ENCODE data around the gene LRRFIP1. TPM values are rescaled to one million over a fixed set of nuclear protein-coding genes. Genes with fewer than 3 reads are reported as not detected.

The LRRFIP1 gene
- total RNA-seq, 1 donor from 2014 or later, result 216 TPM

DNA sequence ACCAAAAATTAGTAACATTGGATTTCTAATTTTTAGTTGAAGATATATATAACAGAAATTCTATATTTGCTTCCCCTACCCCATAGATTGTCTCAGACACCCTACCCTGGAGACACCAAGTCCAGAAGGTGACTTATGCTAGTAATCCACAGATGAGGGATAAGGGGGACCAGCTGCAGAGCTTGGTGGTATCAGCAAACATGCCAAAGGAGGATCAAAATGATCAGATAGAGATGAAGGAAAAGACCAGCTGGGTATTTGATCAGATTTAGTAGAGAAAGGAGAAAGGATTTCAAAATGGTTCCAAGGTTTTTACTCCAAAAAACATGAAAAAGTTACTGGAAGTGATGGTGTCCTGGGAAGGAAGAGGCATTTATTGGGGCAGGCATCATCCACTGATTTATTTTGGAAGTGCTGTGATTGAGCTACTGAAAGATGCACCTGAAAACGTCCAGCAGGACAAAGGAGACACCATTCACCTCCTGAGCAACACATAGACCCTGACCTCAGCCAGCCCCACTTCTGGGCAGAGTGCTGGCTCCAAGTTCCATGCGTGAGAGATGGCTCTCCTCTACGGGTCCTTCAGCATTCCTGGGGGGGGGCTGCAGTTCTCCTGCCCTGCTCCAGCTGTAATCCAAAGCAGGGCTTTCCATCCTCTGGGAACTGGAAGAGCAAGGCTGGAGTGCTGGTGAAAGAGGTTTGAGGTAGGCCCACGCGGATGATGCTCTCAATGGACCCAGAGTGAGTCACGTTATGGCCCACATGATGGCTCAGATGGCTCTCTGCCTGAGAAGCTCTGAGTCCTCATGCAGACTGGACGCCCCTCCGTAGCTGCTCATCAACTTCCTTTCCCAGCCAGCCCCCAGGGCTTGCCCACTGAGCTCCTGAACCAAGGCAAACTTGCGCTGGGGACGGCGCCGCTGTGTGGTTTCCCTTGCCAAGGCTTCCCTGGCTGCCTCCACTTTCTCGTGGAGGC, 3.7 kb upstream of the LRRFIP1 start:
- intact Hi-C loops (cut with micrococcal nuclease), result no loop called here
- Mint-ChIP-seq H3K4me1 (peaks cover 6% of the 10 kb centered on the region), H3K9me3 (no peaks in the 10 kb centered on the region), H3K27me3 (peaks cover 45% of the 10 kb centered on the region), H3K36me3 (ENCODE audit: low read depth) (no peaks in the 10 kb centered on the region), H3K4me3 (no peak overlapping the region), H3K27ac (no peak overlapping the region)
- DNase-seq, result no peak

DNA sequence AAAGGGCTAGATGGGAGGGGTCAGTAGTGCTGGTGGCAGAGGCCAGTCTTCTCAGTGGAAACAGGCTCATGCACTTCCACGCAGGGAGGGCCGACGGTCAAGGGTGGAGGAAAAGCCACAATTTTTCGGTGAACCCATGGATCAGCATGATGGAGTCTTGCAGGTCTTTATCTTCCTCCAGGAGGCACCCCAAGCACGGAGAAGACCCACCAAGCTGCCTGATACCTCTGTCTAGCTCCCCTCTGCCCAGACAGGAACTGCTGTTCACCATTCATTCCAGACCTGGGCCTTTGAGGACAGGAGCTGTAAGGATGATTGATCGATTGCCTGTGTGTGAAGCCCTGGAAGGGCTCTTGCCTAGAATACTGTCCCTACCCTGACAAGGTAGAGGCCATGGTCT, 2.8 kb upstream of the LRRFIP1 start:
- intact Hi-C loops (cut with micrococcal nuclease), result no loop called here
- Mint-ChIP-seq H3K4me3 (no peak overlapping the region), H3K27ac (no peak overlapping the region), H3K9me3 (no peaks in the 10 kb centered on the region), H3K27me3 (peaks cover 50% of the 10 kb centered on the region), H3K36me3 (ENCODE audit: low read depth) (no peaks in the 10 kb centered on the region), H3K4me1 (peaks cover 6% of the 10 kb centered on the region)
- no peak for DNase-seq

DNA sequence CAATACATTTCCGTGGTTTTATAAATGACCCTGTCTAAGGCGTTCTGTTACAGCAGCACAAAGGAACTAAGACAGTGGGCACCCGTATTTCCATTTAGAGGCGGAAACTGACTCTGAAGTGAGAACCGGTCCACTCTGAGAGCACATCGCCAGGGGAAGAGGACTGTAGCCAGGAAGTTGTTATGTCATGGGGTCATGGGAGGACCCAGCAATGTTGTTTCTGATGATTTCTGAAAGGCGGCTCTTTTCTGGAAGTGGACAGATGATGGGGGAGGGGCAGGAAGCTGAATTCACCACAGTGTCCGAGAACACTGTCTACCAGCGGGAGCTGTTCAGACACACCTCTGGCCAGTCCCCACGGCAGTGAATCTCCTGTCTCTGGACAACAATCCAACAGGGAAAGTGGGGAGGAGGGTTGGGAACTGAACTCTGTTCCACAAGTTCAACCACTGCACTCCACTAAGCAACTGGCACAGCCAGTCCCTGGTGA, 2.1 kb upstream of the LRRFIP1 start:
- DNase-seq, result no peak
- Mint-ChIP-seq H3K9me3 (no peaks in the 10 kb centered on the region), H3K27ac (no peak overlapping the region), H3K4me3 (no peak overlapping the region), H3K27me3 (peaks cover 57% of the 10 kb centered on the region), H3K36me3 (ENCODE audit: low read depth) (no peaks in the 10 kb centered on the region), H3K4me1 (peaks cover 6% of the 10 kb centered on the region)
- intact Hi-C loops (cut with micrococcal nuclease), result no loop called here

DNA sequence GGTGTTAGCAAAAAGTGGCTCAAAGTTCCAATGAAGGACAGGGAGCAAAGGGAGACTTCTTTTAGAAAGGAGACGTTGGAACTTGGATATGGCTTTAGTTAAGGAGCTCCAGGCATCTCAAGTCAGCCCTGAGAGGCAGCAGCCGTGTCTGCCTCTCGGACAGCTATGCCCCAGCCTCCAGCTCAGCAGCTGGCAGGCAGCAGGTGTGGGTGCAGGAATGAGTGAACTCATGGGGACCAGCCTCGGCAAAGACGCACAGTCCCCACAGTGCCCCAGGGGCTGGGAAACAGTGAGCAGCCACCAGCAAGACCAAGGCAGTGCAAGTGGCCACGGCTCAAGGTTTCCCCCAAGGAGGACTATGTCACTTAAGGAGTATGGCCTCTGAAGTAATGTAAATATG, 1.6 kb upstream of the LRRFIP1 start:
- Mint-ChIP-seq H3K36me3 (ENCODE audit: low read depth) (no peaks in the 10 kb centered on the region), H3K9me3 (no peaks in the 10 kb centered on the region), H3K4me1 (peaks cover 6% of the 10 kb centered on the region), H3K4me3 (no peak overlapping the region), H3K27me3 (peaks cover 58% of the 10 kb centered on the region), H3K27ac (no peak overlapping the region)
- no peak for DNase-seq
- intact Hi-C loops (cut with micrococcal nuclease), result no loop called here

DNA sequence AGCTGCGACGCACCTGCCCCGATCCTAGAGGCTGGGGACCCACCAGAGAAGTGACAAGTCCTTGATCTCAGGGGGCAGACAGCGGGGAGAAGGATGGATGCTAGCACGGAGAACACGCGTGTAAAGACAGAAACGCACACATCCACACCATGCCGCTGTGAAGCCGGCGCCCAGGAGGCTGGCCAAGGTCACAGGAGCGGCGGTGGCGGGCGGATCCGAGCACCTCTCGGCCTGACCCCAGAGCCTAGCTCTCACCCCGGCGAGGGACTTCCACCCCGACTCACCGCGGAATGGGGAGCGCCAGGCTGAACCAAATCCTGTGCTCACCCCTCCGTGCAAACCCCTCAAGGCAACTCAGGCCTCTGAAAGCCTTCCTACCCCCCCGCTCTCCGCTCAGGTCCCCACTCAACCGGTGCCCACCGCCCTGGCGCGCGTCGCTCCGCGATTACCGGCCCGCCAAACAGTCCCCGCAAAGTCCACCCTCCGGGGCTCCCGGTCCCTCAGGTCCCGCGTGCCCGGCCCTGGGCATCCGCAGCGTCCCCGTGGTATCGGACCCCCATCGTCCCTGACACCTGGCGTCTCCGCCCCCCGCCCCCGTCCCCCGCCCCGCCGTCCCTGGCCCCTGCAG, 460 bp upstream of the LRRFIP1 start:
- Mint-ChIP-seq H3K4me1 (peaks cover 9% of the 10 kb centered on the region), H3K27ac (no peak overlapping the region), H3K4me3 (peak overlapping the region; percentile 70), H3K27me3 (peaks cover 59% of the 10 kb centered on the region), H3K36me3 (ENCODE audit: low read depth) (no peaks in the 10 kb centered on the region), H3K9me3 (no peaks in the 10 kb centered on the region)
- intact Hi-C loops (cut with micrococcal nuclease), result no loop called here
- DNase-seq, result no peak

DNA sequence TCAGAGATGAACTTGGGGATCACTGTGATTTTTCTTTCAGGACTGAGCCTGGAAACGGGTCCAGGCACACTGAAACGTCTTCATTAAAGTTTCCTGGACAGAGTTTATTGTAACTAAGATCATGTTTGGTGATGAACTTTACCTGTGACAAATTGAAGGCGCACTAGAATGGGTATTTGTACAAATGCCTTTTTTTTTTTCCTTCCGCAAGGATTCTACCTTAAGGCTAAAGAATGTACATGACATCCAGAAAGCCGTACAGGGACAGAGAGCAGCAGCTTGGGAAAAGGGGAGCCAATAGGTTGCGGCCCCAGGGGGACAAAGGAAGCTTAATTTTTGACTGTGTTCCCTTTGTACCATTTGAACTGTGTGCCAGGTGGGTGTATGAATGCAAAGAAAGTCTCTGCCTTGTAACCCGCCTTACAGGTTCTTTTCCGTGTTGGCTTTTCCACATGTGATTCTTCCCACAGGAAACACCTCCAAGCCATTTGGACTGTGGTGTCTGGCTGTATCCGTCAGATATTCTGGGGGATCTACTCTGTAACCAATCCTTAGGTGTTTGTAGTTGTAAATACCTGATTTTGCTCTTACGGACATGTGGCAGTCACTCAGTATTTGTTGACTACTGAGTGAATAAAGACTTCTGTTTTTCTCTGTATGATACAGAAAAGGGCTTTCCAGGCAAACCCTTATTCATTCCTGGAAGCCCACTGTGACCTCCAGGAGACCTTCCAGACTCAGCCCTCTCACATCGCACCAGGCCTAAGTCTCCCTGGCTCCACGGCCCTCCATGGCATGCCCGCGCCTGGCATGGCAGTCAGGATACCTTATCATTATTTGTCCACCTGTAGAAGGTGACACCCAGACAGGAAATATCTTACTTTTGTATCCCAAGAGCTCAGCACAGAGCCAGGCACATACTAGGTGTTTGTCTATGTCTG, 1.1 kb downstream of the LRRFIP1 start:
- intact Hi-C loops (cut with micrococcal nuclease), result no loop called here
- Mint-ChIP-seq H3K4me3 (peak overlapping the region; percentile 69), H3K4me1 (peaks cover 9% of the 10 kb centered on the region), H3K36me3 (ENCODE audit: low read depth) (no peaks in the 10 kb centered on the region), H3K27ac (no peak overlapping the region), H3K9me3 (no peaks in the 10 kb centered on the region), H3K27me3 (peaks cover 57% of the 10 kb centered on the region)
- DNase-seq, result no peak

DNA sequence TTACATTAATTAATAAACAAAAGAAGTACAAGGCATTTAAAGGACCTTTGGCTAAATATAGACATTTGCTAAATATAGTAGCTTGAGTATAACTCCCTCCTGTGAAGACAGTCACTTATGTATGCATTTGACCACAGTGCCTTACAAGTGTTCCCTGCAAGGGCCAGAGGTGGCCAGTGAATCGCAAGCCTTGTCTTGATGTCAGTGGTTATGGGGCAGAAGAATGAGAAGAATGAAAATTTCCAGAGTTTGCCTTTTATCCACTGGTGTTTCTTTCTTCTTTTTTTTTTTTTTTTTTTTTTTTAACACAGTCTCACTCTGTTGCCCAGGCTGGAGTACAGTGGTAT, 1.8 kb downstream of the LRRFIP1 start:
- Mint-ChIP-seq H3K27me3 (peaks cover 56% of the 10 kb centered on the region), H3K27ac (no peak overlapping the region), H3K4me3 (no peak overlapping the region), H3K9me3 (no peaks in the 10 kb centered on the region), H3K4me1 (peaks cover 9% of the 10 kb centered on the region), H3K36me3 (ENCODE audit: low read depth) (no peaks in the 10 kb centered on the region)
- intact Hi-C loops (cut with micrococcal nuclease), result no loop called here
- DNase-seq, result no peak

DNA sequence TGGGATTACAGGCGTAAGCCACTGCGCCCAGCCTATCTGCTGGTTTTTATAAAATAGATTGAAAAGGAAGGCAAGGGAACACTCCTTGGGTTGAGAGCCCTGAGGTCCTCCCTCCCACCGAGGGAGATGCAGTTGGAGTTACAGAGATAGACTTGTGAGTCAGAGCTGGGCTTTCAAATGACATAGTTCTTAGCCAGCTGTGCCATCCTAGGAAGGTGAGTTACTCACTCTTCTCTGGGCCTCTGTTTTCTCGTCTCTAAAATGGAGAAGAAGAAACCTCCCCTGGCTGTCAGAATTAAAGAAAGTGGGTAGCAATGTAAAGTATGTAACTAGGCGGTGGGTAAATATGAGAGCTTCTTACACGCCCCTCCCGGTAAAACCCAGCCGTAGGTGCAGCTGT, 2.4 kb downstream of the LRRFIP1 start:
- H3K27me3 Mint-ChIP-seq, result peaks cover 52% of the 10 kb centered on the region
- no peaks in the 10 kb centered on the region for H3K36me3 Mint-ChIP-seq (ENCODE audit: low read depth)
- H3K27ac Mint-ChIP-seq, result no peak overlapping the region
- H3K4me3 Mint-ChIP-seq, result no peak overlapping the region
- H3K9me3 Mint-ChIP-seq, result peaks cover 2% of the 10 kb centered on the region
- no peak for DNase-seq
- peaks cover 9% of the 10 kb centered on the region for H3K4me1 Mint-ChIP-seq
- intact Hi-C loops (cut with micrococcal nuclease), result no loop called here

DNA sequence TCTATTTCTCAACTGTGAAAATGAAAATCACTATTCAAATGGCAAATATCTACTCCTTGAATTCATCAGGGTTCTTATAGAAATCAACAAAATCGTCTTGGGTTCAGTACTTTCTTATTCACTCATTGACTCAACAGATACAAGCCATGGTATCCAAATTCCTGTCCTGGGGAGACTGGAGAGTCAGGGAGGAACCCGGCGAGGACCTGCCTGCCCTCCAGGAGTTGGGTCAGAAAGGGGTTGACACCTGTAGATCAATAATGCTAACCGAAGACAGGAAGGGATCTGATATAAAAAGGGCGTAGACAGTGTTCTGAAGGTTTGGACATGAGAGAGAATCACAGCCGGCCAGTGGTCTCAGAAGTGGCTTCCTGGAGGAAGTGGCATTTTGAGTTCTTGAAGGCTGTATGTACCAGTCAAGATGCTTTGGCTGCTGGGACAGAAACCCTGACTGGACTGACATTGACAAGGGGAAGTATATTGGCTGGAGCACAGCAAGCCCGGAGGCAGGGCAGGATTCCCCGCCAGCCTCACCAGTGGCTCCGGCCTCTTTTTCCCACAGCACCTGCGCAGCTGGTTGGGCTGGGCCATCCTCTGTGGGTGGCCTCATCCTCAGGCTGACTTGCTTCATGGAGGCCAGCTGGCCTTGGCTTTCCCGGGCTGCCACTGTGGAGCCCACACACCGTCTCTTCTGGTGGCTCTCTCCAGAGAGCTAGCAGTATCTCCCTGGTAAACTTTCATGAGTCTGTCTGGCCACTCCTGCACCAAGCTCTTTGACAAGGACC, 3.0 kb downstream of the LRRFIP1 start:
- no peak for DNase-seq
- Mint-ChIP-seq H3K4me3 (no peak overlapping the region), H3K36me3 (ENCODE audit: low read depth) (no peaks in the 10 kb centered on the region), H3K27me3 (peaks cover 48% of the 10 kb centered on the region), H3K9me3 (peaks cover 6% of the 10 kb centered on the region), H3K27ac (no peak overlapping the region), H3K4me1 (peaks cover 9% of the 10 kb centered on the region)
- intact Hi-C loops (cut with micrococcal nuclease), result no loop called here

DNA sequence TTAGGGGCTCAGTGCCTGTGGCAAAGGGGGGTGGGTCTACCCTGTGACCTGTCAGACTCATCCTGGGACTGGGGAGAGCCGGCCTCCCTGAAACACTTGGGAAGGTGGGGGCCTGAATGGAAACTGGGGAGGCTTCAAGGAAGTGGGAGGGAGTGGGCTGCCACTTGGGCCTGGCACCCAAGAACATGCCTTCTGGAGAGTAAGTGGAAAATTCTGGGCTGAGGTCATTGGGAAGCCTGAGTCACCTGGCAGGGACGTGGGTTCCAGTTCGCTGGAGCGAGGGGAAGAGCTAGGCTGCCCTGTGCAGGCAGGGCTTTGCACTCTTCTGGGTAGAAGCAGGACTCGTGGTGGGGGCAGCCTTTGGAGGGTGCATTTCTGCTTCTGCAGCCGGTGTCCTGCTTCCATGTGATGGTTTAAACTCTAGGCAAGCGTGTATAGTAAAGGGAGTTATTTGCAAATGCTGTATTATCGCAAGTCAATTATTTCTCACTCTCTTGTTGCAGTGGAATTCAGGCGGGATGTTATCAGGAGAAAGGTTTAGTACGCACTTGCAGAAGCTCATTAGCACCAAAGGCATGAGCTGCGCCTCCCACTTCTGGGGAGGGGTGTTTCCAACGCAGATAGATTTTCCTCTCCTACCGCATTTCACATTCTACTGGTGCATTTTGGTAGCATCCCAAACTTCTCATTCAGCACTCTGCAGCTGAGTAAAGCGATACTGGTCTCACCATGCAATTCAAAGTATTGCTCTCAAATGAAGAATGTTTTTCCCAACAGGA, 3.8 kb downstream of the LRRFIP1 start:
- Mint-ChIP-seq H3K27ac (no peak overlapping the region), H3K4me3 (no peak overlapping the region)

DNA sequence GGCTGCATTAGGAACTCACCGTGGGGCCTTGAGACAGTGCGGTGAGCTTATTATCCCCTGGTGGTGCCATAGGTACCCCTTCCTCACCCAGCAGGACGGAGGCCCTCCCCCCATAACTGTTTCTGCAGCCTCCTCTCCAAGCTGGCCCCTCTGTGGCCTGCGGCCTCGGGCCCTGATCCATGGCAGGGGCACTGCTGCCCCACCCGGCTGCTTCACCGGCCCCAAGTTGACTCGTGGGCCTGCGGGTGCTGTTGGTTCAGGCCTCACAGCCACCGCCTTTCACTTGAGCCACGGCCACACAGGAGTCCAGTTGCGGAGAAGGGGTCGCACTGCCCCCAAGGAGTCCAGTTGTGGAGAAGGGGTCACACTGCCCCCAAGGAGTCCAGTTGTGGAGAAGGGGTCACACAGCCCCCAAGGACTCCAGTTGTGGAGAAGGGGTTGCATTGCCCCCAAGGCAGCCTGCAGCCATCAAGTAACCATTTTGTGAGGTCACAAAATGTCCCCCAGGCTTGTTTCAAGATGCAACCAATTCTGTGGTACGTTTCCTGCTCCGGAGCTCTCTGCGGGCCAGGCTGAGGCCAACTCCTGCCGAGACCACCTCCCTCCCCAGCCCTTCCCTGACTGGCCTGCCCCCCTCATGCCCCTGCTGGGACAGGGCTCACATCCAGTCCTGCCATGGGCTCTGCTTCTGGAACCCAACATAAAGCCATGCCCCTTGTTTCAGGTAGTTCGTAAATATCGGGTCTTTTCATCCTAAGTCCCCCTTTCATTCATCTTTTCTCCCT, 4.6 kb downstream of the LRRFIP1 start:
- intact Hi-C loops (cut with micrococcal nuclease), result no loop called here
- no peak overlapping the region for H3K27ac Mint-ChIP-seq
- H3K36me3 Mint-ChIP-seq (ENCODE audit: low read depth), result no peaks in the 10 kb centered on the region

More for the DNA sequence above, 3.8 kb downstream of the LRRFIP1 start:
- intact Hi-C loops (cut with micrococcal nuclease), result no loop called here
- Mint-ChIP-seq H3K36me3 (ENCODE audit: low read depth) (no peaks in the 10 kb centered on the region), H3K9me3 (peaks cover 6% of the 10 kb centered on the region), H3K27me3 (peaks cover 41% of the 10 kb centered on the region), H3K4me1 (peaks cover 9% of the 10 kb centered on the region)
- DNase-seq, result no peak

DNA sequence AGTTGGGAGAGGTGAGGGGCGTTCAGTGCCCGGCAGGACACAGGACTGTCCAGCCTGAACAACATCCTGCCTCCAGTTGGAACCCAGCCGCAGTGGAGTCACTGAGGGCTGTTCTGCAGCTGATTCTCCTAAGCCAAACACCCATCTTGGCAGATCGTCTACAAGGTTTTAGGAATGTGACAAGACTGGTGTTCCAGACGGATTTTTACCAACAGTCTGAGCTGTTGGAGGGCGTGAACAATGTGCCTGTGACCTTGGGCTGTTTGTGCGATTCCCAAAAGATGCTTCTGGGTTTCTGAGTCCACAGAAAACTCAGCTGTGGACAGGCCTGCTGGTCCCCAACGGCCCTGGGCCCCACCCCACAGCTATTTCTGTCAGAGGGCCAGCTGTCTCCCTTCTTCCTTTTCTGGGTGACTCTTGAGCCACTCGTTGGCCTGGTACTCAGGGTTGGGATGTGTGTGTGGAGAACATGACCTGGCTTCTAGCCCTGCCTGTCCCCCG, 5.7 kb downstream of the LRRFIP1 start:
- Mint-ChIP-seq H3K4me1 (peaks cover 5% of the 10 kb centered on the region), H3K27me3 (peaks cover 30% of the 10 kb centered on the region), H3K27ac (no peak overlapping the region), H3K9me3 (peaks cover 6% of the 10 kb centered on the region), H3K4me3 (no peak overlapping the region), H3K36me3 (ENCODE audit: low read depth) (no peaks in the 10 kb centered on the region)
- no peak for DNase-seq
- intact Hi-C loops (cut with micrococcal nuclease), result no loop called here

More for the DNA sequence above, 4.6 kb downstream of the LRRFIP1 start:
- H3K4me3 Mint-ChIP-seq, result no peak overlapping the region
- peaks cover 33% of the 10 kb centered on the region for H3K27me3 Mint-ChIP-seq
- peaks cover 6% of the 10 kb centered on the region for H3K9me3 Mint-ChIP-seq
- peaks cover 7% of the 10 kb centered on the region for H3K4me1 Mint-ChIP-seq
- DNase-seq, result no peak
